Measurements from ENCODE around the gene MED8.

Gene MED8

GRCh38 chr1:43358121-43358745 is 31.4 kb downstream of the MED8 start:
- DNase-seq: peak; percentile 45

GRCh38 chr1:43357251-43357650 is 32.3 kb downstream of the MED8 start:
- no peak for DNase-seq

GRCh38 chr1:43354936-43355335 is 34.7 kb downstream of the MED8 start:
- DNase-seq: no peak

GRCh38 chr1:43354471-43354870 is 35.1 kb downstream of the MED8 start:
- DNase-seq: no peak

GRCh38 chr1:43352881-43353280 is 36.7 kb downstream of the MED8 start:
- no peak for DNase-seq

- DNase-seq: no peak
These were observed 37.3 kb downstream of the MED8 start for GRCh38 chr1:43352351-43352705.

GRCh38 chr1:43351421-43352350 is 37.9 kb downstream of the MED8 start:
- DNase-seq: no peak

- no peak for DNase-seq
These were observed 38.6 kb downstream of the MED8 start for GRCh38 chr1:43350976-43351375.

GRCh38 chr1:43349594-43350306 is 39.9 kb downstream of the MED8 start:
- DNase-seq: no peak

GRCh38 chr1:43348809-43349593 is 40.6 kb downstream of the MED8 start:
- DNase-seq: peak; percentile 96

- peak; percentile 68 for DNase-seq
These were observed 41.2 kb downstream of the MED8 start for GRCh38 chr1:43348343-43348808.

- no peak for DNase-seq
These were observed 43.0 kb downstream of the MED8 start for GRCh38 chr1:43346636-43347035.

- DNase-seq: no peak
These were observed 44.5 kb downstream of the MED8 start for GRCh38 chr1:43345120-43345519.

GRCh38 chr1:43344267-43344850 is 45.2 kb downstream of the MED8 start:
- no peak for DNase-seq

- DNase-seq: no peak
These were observed 49.0 kb downstream of the MED8 start for GRCh38 chr1:43340559-43340958.

- DNase-seq: no peak
These were observed 49.9 kb downstream of the MED8 start for GRCh38 chr1:43339584-43340232.

- DNase-seq: no peak
These were observed 51.6 kb downstream of the MED8 start for GRCh38 chr1:43338001-43338400.

- DNase-seq: no peak
These were observed 52.0 kb downstream of the MED8 start, which contains the start of gene MPL for GRCh38 chr1:43337588-43337987. Gene MPL (plus strand): TSS chr1:43337818. CDS start chr1:43337849, 31 bp downstream.

- DNase-seq: no peak
These were observed 55.0 kb downstream of the MED8 start for GRCh38 chr1:43334453-43335205.
